Measurements from ENCODE around the gene ACBD6. TPM values are rescaled to one million over a fixed set of nuclear protein-coding genes. Genes with fewer than 3 reads are reported as not detected.

Gene ACBD6
- total and polyA plus RNA-seq, 2 experiments from 2014 or later = 75.7 to 88.8 TPM

GRCh38 chr1:180246579-180246978 lies 255.8 kb downstream of the ACBD6 start:
- Histone ChIP-seq H2AFZ (no peak overlapping the region), H3K9me2 (ENCODE audit: insufficient read depth) (no peaks in the 10 kb centered on the region), H3F3A (replicated peaks; ENCODE audit: low read depth) (0 out of 2 replicates have a peak, but pooled peaks cover 2% of the 10 kb centered on the region), H3K27me3 (ENCODE audit: insufficient read depth) (no peaks in the 10 kb centered on the region), H3K79me2 (replicated peaks; ENCODE audit: insufficient read depth) (no peaks in the 10 kb centered on the region), H3K27ac (ENCODE audit: low read depth) (no peak overlapping the region), H3K4me2 (no peak overlapping the region), H3K4me3 (no peak overlapping the region), H3K36me3 (ENCODE audit: insufficient read depth) (no peaks in the 10 kb centered on the region), H3K4me1 (ENCODE audit: insufficient read depth) (peaks cover 36% of the 10 kb centered on the region), H4K20me1 (replicated peaks; ENCODE audit: insufficient read depth) (0 out of 2 replicates have a peak, but pooled peaks cover 3% of the 10 kb centered on the region)
- Mint-ChIP-seq H3K4me1 (peaks cover 54% of the 10 kb centered on the region), H3K4me3 (no peak overlapping the region), H3K36me3 (ENCODE audit: low read depth) (no peaks in the 10 kb centered on the region; the same call in 2 of the 3 replicates), H3K27ac (0 out of 2 replicates have a peak overlapping the region, but pooled peaks have one; percentile 17), H3K27me3 (ENCODE audit: insufficient read depth, low read depth, poor library complexity) (peaks cover 21% of the 10 kb centered on the region), H3K9me3 (no peaks in the 10 kb centered on the region)
- TF ChIP-seq, protein P1, sequence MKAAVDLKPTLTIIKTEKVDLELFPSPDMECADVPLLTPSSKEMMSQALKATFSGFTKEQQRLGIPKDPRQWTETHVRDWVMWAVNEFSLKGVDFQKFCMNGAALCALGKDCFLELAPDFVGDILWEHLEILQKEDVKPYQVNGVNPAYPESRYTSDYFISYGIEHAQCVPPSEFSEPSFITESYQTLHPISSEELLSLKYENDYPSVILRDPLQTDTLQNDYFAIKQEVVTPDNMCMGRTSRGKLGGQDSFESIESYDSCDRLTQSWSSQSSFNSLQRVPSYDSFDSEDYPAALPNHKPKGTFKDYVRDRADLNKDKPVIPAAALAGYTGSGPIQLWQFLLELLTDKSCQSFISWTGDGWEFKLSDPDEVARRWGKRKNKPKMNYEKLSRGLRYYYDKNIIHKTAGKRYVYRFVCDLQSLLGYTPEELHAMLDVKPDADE (IDR thresholded peaks at IDR 0.05) = no peak
- TF ChIP-seq NANOG (IDR thresholded peaks at IDR 0.05; ENCODE audit: borderline replicate concordance) (no peak), POLR2AphosphoS5 (IDR thresholded peaks at IDR 0.05; ENCODE audit: low read depth) (no peak), EZH2phosphoT487 (IDR thresholded peaks at IDR 0.05; ENCODE audit: unreplicated experiment) (no peak), ZNF331 (CRISPR knock-in tag; IDR thresholded peaks at IDR 0.05; ENCODE audit: low read depth) (no peak), JUNB (IDR thresholded peaks at IDR 0.05; ENCODE audit: unreplicated experiment) (no peak), CREB1 (CRISPR knock-in tag; IDR thresholded peaks at IDR 0.05; ENCODE audit: low read depth) (no peak), REST (IDR thresholded peaks at IDR 0.05; ENCODE audit: unreplicated experiment) (no peak), ZNF462 (CRISPR knock-in tag; IDR thresholded peaks at IDR 0.05) (no peak)
- DNase-seq (ENCODE audit: low spot score) = no peak
- ATAC-seq = no peak
